Embryonic facial prominence (tissue), 1 donor: ENCODE data around the gene TNNT2.

Experiments used
- DNase-seq: peaks from one replicate; pipeline ENCODE4 v3.0.0-alpha.2; 2016; ENCODE audit errors: extremely low spot score

The TNNT2 gene

DNA sequence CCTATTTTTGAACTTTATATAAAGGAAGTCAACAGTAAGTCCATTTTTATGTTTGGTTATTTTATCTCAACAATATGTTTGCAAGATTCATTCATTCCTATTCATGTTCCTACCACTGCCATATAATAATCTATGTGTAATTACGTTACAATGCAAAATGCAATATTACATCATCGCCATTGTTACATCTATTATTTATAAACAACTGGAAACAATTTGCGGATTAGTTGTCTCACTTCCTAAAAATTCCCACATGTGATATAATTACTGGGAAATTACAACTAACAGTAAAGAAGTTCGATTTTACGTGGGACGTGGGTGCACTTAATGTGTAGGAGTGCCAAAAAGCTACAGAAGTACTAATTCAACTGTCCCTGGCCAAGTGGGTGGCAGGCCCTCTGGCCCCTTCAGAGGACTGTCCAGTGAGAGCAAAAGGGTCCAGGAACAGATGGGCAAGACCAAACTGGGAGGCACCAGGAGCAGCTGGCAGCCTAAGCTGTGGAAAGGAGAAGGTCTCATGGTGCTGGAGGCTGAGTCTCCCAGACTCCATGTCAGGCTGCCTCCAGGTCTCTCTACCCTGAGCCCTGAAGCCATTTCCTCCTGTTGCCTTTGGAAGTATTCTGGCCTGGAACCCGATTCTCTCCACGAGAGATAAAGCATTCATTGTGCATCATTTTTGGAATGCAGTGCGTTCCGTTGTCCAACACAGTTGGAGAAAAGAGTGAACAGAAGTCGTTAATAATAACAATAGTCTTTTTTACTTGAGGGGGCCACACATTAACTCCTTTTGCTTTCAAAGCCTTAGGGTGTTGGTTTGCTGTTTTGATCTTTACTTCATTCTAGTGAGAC lies 42.9 kb downstream of the TNNT2 start:
- DNase-seq: no peak

DNA sequence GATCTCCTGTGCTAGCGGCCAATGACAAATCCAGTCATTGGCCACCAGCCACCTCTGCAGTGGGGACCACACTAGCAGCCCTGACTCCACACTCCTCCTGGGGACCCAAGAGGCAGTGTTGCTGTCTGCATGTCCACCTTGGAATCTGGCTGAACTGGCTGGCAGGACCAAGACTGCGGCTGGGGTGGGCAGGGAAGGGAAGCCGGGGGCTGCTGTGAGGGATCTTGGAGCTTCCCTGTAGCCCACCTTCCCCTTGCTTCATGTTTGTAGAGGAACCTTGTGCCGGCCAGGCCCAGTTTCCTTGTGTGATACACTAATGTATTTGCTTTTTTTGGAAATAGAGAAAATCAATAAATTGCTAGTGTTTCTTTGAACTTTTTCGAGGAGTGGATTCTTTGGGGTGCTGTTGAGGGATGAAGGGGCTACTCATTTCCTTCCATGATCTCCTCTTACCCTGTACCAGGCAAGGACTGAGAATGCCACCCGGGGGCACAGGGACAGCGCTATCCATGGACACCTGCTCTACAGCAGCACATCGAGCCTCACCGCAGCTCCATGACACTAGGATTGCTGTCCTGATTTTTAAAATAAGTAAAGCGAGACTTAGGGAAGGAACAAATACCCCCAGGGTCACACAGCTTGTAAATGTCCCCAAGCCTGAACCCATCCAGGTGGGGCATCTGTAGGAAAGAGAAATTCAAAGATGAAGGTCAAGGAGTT lies 44.7 kb downstream of the TNNT2 start:
- no peak for DNase-seq

DNA sequence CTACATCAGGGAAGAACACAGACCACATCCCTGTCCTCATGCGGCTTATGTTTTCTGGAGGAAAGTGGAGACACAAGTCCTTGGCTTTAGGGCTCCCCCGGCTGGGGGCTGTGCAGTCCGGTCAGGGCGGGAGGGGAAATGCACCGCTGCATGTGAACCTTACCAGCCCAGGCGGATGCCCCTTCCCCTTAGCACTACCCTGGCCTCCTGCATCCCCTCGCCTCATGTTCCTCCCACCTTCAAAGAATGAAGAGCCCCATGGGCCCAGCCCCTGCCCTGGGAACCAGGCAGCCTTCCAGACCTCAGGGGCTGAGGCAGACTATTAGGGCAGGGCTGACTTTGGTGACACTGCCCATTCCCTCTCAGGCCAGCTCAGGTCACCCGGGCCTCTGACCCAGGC lies 45.5 kb downstream of the TNNT2 start:
- DNase-seq: no peak

DNA sequence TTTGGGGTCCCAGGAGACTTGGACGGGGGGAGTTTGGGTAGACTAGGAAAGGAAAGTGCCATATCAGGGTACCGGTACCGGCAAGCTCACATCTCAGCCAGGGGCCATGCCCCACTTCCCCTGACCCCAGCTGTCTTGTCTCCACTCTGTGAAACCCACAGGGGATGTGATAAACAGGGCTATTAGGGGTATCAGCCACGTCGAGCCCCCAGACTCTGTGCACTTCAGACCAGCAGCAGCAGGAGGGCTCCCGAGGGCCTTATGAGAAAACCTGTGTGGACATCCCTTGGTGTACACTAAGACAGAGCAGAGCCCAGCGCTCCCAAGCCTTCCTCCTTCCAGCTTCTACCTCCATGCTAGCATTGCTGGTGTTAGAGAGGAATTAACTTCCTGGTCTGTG lies 46.3 kb downstream of the TNNT2 start:
- DNase-seq: no peak

DNA sequence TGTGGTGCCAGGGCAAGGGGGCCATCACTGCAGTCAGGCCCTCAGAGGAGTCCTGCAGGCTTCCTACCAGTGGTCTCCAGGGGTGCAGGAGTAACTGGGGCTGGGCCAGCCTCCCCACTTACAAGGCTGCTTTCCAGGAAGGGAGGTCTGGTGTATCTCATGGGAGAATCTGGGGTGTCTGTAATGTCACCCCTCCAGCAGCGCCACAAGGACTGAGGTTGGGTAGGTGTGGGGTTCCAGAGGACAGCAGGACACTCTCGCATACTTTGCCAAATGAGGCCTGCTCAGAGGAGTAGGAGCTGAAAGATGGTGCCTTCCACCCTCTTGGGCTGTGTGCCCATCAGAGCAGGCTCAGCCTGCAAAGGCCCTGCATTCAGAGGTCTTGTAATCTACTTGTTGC lies 46.9 kb downstream of the TNNT2 start:
- DNase-seq: no peak

DNA sequence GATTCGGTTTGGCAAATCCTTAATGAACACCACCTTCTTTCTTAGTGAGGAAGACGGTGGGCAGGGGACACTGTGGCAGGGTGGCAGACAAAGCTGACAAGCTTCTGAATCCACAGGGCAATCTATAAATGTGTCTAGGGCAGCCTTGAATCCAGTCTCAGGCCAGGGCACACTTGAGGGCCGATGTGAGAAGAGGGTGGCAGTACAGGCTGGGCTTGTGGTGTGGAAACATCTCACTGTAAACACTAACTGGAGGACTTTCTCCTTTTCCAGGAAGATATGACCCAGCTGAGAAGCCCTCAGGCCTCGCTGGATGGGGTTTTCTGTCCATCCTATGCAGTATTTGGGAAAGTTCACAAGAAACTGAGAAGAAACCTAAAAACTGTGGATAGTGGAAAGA lies 47.7 kb downstream of the TNNT2 start:
- DNase-seq: no peak

DNA sequence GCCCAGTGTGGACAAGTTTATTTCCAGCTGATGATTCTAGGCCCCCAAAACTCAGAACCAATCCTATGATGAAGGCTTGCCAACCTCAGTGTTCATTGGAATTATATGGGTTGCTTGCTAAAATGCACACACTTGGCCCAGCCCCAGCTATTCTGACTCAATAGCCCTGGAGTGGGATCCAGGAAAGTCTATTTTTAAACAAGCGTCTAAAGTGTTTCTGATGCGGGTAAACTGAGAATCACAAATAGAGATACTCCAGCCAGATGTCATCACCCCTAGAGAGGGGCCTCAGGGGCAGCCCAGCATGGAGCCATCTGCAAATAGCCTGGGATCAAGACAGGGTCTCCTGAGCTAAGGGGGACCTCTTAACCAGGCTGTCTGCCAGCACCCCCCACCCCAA lies 48.2 kb downstream of the TNNT2 start:
- no peak for DNase-seq

DNA sequence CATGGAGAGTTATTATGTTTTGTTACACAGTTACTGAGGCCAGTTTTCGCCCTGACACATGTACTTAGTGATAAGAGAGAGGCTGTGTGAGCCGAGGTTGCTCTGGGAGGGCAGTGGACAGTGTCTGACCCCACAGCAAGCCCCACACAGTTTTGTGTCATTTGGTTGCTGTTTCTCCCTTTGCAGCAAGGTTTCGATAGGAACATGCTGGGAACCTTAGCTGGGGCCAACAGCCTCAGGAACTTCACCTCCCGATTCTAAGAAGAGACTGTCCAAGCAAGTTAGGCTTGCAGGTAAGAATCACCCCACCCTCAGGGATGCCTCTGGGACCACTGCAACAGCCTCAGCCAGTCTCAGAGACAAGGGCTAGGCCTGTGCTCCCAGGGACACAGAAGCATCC lies 48.9 kb downstream of the TNNT2 start:
- DNase-seq: no peak

DNA sequence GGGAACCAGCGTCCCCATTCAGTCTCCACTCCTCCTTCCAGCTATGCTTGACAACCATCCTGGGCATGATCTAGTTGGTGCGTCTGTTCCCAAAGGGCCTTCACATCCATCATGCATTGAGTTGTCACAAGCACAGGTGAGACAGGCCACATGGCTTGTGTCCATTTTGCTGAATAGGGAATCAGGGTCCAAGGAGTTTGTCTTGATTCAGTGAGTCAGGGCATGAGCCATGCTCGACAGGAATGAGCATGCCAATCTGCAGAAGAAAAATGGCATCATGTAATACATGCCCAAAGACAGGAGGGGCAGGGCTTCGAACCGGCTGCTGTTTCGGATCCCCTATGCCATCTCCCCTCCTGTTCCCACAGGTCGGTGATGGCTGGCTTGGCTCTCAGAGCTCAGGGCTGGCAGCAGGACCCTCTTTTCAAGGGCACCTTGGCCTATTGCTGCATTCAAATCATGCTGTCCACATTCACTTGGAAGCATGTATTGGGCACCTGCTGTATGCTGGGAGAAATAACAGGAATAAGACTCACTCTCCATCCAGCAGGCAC lies 49.7 kb downstream of the TNNT2 start:
- no peak for DNase-seq

DNA sequence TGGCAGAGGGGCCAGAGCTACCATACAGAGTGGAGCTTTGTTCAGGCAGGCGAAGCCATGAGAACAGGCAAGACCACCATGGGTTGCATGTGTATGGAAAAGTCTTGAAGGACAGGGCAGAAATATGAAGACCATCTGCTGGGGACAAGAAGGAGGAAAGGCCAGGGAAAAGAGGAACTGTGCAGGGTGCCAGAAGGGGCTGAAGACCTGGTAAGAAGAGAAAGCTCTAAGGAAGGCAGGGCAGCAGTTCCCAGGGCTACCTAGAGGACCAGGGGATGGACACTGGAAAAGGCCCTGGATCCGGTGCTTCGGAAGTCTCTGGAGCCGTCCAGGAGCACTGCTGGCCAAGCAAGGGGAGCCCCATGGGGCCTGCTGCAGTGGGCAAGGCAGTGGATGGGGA lies 50.8 kb downstream of the TNNT2 start:
- no peak for DNase-seq

DNA sequence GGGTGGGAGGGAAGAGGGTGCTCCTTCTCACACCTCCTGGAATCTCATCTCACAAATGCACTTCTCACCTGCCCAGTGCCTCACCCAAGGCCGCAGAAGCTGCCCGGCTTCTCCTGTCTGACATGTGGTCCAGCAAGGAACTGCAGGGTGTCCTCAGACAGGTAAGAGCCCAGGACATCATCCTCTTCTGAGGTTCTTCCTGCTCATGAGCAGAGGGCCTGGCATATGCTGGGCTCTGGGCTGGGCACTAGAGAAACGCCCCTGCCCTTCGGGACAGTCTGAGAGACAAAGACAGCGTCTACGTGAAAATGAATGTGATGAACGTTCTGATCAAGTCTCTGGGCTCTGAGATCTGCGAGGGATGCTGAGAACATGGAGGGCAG lies 51.8 kb downstream of the TNNT2 start:
- no peak for DNase-seq

DNA sequence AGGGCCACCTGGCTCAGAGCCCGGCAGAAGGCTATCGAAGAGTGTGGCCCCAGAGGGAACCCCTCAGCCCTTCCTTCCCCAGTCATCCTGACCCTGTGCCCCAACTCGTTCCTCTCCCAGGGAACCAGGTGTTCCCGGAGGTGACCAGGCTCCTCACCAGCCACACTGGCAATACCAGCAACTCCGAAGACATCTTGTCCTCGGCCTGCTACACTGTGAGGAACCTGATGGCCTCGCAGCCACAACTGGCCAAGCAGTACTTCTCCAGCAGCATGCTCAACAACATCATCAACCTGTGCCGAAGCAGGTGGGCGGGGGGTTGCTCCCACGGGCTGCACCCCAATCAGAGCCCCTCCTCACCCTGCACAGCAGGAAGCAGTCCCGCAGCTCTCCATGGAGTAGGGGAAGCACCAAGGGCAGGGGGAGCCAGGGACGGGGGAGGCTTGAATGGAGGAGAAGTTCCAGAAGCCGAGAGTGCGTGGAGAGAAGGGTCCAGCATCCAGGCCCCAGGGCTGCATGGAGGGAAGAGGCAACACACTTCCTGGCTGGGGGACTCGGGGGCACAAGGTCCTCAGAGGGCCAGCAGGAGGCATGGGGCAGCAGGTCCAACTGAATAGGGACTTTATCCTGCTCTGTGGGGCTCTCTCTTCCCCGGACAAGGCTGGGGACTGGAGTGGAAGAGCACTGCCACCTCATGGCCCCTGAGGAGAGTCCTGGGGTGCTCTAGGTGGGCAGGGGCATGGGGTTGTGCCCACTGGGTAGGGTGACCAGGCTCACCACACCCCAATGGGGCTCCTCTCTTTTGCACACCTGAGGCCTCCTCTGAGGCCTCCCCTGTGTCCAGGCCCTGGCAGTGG lies 52.4 kb downstream of the TNNT2 start:
- DNase-seq: no peak

DNA sequence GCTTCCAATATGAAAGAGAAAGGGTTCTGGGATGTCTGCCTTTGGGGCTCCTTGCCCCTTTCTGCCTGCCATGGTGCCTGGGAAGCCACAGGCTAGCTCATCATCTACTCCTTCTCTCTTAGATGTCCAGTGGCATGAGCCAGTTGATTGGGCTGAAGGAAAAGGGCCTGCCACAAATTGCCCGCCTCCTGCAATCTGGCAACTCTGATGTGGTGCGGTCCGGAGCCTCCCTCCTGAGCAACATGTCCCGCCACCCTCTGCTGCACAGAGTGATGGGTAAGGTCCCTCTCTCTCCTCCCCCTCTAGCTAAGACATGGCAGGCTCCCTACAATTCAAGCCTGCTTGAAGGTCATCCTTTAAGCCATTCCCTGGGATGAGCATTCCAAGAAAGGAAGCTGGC lies 53.2 kb downstream of the TNNT2 start:
- DNase-seq: no peak

DNA sequence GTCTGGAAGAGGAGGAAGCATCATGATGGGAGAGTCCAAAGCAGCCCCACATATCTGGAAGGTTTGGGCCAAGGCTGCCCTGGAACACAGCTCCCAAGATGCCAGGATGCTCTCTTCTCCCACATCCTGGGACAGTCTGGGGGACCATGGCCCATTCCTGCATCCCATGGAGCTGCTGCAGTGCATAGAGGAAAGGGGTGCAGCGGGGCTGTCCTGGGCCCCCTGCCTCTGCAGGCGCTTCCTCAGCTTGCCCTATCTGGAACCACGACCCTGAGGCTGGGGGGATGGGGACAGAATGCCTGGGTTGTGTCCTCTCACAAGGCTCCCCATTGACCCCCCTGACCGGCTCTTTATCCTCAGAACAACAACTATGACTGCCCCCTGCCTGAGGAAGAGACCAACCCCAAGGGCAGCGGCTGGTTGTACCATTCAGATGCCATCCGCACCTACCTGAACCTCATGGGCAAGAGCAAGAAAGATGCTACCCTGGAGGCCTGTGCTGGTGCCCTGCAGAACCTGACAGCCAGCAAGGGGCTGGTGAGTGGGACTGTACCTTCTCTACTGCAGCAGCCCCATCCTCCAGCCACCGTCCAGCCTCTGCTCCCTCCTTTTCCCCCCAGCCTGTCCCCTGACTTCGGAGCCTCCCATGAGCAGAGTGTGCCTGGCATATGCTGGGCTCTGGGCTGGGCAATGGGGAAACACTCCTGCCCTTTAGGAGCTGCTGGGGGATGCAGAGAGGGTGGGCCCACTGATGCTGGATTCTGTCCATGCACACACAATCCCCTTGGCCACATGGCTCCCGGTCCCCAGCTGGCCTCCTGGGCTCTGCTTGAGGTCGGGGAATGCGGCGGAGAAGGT lies 54.6 kb downstream of the TNNT2 start:
- DNase-seq: no peak

DNA sequence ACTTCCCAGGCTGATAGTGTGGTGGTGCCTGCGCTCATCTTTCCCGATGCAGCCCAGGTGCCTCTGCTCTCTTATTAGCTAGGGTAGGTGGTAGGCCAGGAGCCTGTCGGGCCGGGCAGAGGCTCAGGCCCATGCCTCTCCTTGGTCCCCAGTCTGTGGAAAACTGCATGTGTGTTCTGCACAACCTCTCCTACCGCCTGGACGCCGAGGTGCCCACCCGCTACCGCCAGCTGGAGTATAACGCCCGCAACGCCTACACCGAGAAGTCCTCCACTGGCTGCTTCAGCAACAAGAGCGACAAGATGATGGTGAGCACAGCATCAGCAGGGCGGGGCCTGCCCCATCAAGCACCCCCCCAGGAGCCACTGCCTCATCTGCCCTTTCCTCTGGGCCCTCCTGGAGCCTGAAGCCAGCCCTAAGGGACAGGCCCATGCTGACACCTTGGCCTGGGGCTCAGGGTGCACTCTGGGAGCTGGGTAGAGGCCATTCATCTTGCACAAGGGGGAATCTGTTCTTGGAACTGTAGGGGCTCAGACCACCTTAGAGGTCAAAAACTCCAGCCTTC lies 55.6 kb downstream of the TNNT2 start:
- DNase-seq: no peak

DNA sequence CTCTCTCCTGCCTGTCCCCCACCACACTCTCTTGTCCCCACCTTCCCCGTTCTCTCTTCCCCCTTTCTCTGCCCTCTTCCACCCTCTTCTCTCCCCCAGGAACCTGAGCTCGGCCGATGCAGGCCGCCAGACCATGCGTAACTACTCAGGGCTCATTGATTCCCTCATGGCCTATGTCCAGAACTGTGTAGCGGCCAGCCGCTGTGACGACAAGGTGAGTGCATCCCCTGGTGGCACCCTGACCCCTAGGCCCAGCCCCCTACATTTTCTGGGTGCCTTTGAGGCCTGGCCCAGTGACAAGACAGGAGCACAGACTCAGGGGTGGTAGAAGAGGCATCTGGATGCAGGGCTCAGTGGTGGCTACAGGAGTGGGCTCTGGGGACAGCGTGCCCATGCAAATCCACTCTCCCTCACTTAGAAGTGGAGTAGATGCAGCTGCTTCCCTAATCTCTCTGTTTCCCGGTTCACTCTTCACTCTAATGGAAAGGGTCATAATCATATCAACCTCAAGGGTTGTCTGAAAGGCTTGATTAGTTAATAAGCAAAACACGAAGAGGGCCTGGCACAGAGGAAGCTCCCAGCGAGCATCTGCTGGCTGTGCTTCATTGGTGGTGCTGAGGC lies 57.2 kb downstream of the TNNT2 start:
- DNase-seq: no peak

DNA sequence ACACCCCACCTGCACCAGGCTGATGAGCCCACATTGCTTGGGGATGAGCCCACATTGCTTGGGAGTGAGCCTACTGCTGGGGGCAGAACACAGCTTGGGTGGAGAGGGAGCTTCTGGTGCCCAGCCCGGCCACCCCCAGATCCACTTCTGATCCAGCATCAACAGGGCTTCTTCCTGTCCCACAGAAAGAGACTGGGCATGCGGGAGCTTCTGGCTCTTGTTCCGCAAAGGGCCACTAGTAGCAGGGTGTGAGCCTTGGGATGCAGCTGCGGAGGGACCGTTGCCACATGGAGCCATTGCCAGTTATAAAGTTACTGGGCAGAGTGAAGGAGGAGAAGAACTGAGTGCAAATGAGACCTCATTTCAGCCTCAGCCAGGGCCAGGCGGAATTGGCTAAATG lies 57.8 kb downstream of the TNNT2 start:
- no peak for DNase-seq

DNA sequence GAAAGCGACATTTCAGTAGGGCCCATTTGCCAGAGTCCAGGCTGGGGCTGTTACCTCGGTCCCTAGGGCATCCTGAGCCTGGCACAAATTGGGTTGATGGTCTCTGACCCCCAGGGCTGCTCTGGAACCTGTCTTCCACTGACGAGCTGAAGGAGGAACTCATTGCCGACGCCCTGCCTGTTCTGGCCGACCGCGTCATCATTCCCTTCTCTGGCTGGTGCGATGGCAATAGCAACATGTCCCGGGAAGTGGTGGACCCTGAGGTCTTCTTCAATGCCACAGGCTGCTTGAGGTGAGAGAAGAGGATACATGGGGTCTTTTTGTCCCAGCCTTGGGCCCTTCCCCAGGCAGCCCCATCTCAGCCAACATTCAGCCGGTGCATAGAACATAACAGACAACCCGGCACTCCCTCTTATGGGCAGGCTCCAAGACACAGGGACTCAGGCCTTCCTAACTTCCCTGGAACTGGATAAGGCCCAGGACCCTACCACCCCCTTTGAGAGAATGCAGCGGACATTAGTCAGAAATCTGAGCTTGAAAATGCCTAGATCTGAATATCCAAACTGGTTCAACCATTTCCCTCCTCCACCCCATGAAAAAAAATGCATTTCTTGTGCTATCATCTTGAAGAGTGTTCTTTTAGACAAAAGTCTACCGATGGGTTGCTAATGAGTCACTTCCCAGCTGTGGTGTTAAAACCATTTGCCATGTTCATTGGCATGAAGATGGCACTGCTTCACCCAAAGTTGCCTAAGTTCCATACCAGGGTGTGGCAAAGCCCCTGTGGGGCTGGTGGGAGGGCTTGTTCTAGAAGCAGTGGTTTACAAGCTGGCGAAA lies 58.8 kb downstream of the TNNT2 start:
- no peak for DNase-seq

DNA sequence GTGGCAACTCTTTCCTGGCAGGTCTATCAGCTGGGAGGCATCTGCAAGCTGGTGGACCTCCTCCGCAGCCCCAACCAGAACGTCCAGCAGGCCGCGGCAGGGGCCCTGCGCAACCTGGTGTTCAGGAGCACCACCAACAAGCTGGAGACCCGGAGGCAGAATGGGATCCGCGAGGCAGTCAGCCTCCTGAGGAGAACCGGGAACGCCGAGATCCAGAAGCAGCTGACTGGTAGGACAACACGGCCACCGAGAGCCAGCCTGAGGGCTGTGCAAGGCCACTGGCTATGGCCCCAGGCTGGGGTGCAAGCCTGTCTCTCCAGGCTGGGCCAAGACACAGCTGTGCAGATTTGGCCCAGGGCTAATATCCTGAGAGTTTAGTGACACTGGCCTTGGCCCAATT lies 59.9 kb downstream of the TNNT2 start:
- DNase-seq: no peak

DNA sequence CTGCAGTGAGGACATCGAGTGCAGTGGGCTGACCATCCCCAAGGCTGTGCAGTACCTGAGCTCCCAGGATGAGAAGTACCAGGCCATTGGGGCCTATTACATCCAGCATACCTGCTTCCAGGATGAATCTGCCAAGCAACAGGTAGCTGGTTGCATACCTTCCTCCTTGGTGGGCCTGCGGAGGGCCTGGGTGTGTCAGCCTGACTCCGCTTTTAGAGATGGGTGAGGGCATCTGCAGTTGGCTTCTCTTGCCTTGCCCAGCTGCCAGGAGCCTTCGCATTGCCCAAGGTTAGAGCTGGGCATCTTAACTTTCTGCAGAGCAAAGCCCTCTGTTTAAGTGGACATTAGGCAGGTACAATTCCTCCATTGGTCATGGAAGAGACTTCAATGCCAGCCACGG lies 60.9 kb downstream of the TNNT2 start:
- DNase-seq: no peak
